GM12892 (cell line): ENCODE measurements around the gene ANTXR1.

Experiments
- POLR2A ChIP-seq: IDR thresholded peaks from 2 replicates; pipeline ENCODE4 v1.6.1; 2011; ENCODE audit warnings: low read depth, low read length, control low read depth
- POLR2AphosphoS5 ChIP-seq: IDR thresholded peaks from 2 replicates; pipeline ENCODE4 v1.6.1; 2011; ENCODE audit warnings: low read depth, low read length, control low read depth

- no peak for TF ChIP-seq POLR2AphosphoS5
- TF ChIP-seq POLR2A, result no peak
Measured at GRCh38 chr2:68975844-68976243, 37.1 kb upstream of the ANTXR1 start.
